IMR-90 (cell line): ENCODE data around the gene LEPROT.

Source experiments
- FOS ChIP-seq: fragments of 150-350 bp; IDR thresholded peaks from 2 replicates; pipeline ENCODE4 v1.6.1; 2016; ENCODE audit warnings: low read depth, low read length
- MAZ ChIP-seq: IDR thresholded peaks from 2 replicates; pipeline ENCODE4 v1.6.1; 2012; ENCODE audit warnings: low read depth, mild to moderate bottlenecking, low read length, improper control_type of control experiment, moderate library complexity, borderline replicate concordance
- TF ChIP-seq, protein P1 (sequence below): conservative IDR thresholded peaks from 2 replicates; pipeline ENCODE4 v1.5.1; 2012; ENCODE audit warnings: mild to moderate bottlenecking, low read depth, low read length, improper control_type of control experiment
- TF ChIP-seq, protein P2 (sequence below): fragments of 150-350 bp; IDR thresholded peaks from 2 replicates; pipeline ENCODE4 v1.6.1; 2017; ENCODE audit warnings: mild to moderate bottlenecking, antibody characterized with exemption, low read length, low read depth

- TF ChIP-seq, protein P1, sequence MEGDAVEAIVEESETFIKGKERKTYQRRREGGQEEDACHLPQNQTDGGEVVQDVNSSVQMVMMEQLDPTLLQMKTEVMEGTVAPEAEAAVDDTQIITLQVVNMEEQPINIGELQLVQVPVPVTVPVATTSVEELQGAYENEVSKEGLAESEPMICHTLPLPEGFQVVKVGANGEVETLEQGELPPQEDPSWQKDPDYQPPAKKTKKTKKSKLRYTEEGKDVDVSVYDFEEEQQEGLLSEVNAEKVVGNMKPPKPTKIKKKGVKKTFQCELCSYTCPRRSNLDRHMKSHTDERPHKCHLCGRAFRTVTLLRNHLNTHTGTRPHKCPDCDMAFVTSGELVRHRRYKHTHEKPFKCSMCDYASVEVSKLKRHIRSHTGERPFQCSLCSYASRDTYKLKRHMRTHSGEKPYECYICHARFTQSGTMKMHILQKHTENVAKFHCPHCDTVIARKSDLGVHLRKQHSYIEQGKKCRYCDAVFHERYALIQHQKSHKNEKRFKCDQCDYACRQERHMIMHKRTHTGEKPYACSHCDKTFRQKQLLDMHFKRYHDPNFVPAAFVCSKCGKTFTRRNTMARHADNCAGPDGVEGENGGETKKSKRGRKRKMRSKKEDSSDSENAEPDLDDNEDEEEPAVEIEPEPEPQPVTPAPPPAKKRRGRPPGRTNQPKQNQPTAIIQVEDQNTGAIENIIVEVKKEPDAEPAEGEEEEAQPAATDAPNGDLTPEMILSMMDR, result no peak
- TF ChIP-seq, protein P2, sequence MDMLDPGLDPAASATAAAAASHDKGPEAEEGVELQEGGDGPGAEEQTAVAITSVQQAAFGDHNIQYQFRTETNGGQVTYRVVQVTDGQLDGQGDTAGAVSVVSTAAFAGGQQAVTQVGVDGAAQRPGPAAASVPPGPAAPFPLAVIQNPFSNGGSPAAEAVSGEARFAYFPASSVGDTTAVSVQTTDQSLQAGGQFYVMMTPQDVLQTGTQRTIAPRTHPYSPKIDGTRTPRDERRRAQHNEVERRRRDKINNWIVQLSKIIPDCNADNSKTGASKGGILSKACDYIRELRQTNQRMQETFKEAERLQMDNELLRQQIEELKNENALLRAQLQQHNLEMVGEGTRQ, result no peak
- TF ChIP-seq FOS (no peak), MAZ (no peak)
These were observed 8.6 kb downstream of the LEPROT start for GRCh38 chr1:65429078-65429477.
